ENCODE results near the gene DCANP1.

DNA sequence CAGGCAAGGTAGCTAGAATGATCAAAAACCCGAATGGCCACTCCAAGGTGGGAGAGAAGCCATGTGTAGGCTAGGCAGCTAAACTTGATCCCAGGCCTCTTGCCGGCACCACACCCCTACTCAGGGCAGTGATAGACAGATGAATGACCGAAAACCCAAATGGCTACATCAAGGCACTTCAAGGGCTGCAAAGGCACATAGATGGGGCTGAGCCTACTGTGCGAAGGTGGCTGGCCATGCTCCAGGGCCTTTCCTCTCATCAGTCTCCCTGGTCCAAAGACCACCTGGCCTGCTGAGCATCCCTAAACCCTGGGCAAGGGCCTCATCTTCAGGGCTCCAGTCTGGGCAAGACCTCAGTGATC, 8.7 kb upstream of the DCANP1 start:
- TF ChIP-seq, protein P1, sequence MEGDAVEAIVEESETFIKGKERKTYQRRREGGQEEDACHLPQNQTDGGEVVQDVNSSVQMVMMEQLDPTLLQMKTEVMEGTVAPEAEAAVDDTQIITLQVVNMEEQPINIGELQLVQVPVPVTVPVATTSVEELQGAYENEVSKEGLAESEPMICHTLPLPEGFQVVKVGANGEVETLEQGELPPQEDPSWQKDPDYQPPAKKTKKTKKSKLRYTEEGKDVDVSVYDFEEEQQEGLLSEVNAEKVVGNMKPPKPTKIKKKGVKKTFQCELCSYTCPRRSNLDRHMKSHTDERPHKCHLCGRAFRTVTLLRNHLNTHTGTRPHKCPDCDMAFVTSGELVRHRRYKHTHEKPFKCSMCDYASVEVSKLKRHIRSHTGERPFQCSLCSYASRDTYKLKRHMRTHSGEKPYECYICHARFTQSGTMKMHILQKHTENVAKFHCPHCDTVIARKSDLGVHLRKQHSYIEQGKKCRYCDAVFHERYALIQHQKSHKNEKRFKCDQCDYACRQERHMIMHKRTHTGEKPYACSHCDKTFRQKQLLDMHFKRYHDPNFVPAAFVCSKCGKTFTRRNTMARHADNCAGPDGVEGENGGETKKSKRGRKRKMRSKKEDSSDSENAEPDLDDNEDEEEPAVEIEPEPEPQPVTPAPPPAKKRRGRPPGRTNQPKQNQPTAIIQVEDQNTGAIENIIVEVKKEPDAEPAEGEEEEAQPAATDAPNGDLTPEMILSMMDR (IDR thresholded peaks at IDR 0.05; ENCODE audit: insufficient read depth, low read length), result no peak
- TF ChIP-seq GABPA (IDR thresholded peaks at IDR 0.05; ENCODE audit: low read depth) (no peak), POLR2AphosphoS5 (IDR thresholded peaks at IDR 0.05; ENCODE audit: low read depth) (no peak), SPI1 (IDR thresholded peaks at IDR 0.05; ENCODE audit: borderline replicate concordance, low read depth) (no peak)
- TF ChIP-seq, protein P2, sequence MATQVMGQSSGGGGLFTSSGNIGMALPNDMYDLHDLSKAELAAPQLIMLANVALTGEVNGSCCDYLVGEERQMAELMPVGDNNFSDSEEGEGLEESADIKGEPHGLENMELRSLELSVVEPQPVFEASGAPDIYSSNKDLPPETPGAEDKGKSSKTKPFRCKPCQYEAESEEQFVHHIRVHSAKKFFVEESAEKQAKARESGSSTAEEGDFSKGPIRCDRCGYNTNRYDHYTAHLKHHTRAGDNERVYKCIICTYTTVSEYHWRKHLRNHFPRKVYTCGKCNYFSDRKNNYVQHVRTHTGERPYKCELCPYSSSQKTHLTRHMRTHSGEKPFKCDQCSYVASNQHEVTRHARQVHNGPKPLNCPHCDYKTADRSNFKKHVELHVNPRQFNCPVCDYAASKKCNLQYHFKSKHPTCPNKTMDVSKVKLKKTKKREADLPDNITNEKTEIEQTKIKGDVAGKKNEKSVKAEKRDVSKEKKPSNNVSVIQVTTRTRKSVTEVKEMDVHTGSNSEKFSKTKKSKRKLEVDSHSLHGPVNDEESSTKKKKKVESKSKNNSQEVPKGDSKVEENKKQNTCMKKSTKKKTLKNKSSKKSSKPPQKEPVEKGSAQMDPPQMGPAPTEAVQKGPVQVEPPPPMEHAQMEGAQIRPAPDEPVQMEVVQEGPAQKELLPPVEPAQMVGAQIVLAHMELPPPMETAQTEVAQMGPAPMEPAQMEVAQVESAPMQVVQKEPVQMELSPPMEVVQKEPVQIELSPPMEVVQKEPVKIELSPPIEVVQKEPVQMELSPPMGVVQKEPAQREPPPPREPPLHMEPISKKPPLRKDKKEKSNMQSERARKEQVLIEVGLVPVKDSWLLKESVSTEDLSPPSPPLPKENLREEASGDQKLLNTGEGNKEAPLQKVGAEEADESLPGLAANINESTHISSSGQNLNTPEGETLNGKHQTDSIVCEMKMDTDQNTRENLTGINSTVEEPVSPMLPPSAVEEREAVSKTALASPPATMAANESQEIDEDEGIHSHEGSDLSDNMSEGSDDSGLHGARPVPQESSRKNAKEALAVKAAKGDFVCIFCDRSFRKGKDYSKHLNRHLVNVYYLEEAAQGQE (IDR thresholded peaks at IDR 0.05; ENCODE audit: insufficient replicate concordance, low read depth), result no peak

Data from HL-60 (cell line).